ENCODE measurements around the gene BCL2L1. TPM values are rescaled to one million over a fixed set of nuclear protein-coding genes. Genes with fewer than 3 reads are reported as not detected.

BCL2L1 gene
- total RNA-seq, 6 donors from 2014 or later: 131 to 245 (median 182) TPM

DNA sequence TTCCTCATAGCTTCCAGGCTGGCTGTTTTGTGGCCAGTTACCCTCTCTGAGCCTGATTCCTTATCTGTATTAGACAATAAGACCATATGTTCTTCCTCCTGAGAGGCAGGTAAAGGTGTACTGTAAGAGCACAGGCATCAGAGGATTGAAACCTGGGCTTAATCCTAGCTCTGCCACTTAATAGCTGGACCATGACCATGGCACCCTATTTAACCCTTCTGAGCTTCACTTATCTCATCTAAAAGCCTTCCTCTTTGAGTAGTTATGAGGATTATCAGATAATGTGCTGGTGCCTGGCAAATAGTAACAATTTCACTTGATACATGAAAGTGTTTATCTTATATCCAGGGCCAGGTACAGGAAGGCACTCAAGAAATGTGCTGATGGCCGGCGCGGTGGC is 34.9 kb downstream of the BCL2L1 start:
- no peaks in the 10 kb centered on the region for H3K9me3 ChIP-seq
- 100% methylated on average over 3 of the region's 3 CpGs; no CpG with 5 or more reads in 1 of the 2 donors for WGBS, 2 donors
- no peaks in the 10 kb centered on the region for H3K27me3 ChIP-seq
- H3K4me3 ChIP-seq: no peak overlapping the region
- no peak for TF ChIP-seq POLR2AphosphoS5 (IDR thresholded peaks at IDR 0.05)
- no peak for TF ChIP-seq POLR2A (IDR thresholded peaks at IDR 0.05)
- TF ChIP-seq, protein P1, sequence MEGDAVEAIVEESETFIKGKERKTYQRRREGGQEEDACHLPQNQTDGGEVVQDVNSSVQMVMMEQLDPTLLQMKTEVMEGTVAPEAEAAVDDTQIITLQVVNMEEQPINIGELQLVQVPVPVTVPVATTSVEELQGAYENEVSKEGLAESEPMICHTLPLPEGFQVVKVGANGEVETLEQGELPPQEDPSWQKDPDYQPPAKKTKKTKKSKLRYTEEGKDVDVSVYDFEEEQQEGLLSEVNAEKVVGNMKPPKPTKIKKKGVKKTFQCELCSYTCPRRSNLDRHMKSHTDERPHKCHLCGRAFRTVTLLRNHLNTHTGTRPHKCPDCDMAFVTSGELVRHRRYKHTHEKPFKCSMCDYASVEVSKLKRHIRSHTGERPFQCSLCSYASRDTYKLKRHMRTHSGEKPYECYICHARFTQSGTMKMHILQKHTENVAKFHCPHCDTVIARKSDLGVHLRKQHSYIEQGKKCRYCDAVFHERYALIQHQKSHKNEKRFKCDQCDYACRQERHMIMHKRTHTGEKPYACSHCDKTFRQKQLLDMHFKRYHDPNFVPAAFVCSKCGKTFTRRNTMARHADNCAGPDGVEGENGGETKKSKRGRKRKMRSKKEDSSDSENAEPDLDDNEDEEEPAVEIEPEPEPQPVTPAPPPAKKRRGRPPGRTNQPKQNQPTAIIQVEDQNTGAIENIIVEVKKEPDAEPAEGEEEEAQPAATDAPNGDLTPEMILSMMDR (IDR thresholded peaks at IDR 0.05): no peak
- no peak for TF ChIP-seq EP300 (IDR thresholded peaks at IDR 0.05)
- H3K36me3 ChIP-seq: peaks cover 0 to 79% (median 21%) of the 10 kb centered on the region in 4 donors
- peaks cover 24 to 65% (median 46%) of the 10 kb centered on the region in 4 donors for H3K4me1 ChIP-seq
- DNase-seq (no peak), ATAC-seq (ENCODE audit: low FRiP score in 2 of 2) (no peak)
- no peak overlapping the region for H3K27ac ChIP-seq

DNA sequence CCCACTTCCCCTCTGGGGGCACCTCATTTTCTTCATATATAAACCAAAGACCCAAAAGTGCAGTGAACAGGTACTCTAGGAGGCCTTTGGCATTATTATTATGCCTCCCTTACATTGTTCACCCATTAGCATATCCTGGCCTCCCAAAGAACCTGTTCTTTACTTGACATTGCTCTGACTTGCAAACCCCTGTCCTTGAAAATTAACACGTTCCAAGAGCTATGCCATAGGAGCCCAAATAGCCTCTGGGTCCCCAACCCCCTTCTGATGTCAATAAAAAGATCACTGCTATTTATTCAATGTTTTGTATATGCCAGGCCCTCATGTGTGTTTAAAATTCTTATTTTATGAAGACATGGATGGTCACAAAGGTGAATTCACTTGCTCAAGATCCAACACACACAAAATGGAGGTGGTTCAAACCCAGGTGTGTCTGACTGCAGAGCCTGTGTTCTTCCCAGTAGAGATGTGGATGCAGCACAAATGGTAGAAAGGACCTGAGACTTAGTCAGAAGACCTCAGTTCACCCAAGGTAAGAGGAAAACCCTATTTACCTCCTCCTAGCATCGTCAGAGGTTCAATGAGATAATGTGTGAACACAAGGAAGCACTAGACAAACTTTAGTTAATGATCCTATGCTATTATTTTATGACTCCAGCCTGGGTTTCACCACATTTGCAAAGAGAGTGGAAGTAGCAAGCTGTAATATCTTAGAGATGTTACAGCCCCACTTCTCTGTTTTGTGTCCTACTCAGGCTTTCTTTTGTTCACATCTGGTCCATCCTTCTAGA is 36.6 kb downstream of the BCL2L1 start:
- H3K4me1 ChIP-seq: peaks cover 31 to 65% (median 48%) of the 10 kb centered on the region in 4 donors
- no peaks in the 10 kb centered on the region for H3K27me3 ChIP-seq
- peak overlapping the region in 3 of 4 donors; percentile 21 to 68 (median 25) for H3K27ac ChIP-seq
- H3K36me3 ChIP-seq: peaks cover 0 to 70% (median 20%) of the 10 kb centered on the region in 4 donors
- TF ChIP-seq POLR2AphosphoS5 (IDR thresholded peaks at IDR 0.05) (no peak), POLR2A (IDR thresholded peaks at IDR 0.05) (no peak), EP300 (IDR thresholded peaks at IDR 0.05) (no peak)
- TF ChIP-seq, protein P1 (IDR thresholded peaks at IDR 0.05): no peak
- DNase-seq (no peak), ATAC-seq (ENCODE audit: low FRiP score in 2 of 2) (no peak)
- 84 to 88% methylated on average over 2 of the region's 2 CpGs for WGBS, 2 donors
- no peak overlapping the region for H3K4me3 ChIP-seq
- H3K9me3 ChIP-seq: no peaks in the 10 kb centered on the region

DNA sequence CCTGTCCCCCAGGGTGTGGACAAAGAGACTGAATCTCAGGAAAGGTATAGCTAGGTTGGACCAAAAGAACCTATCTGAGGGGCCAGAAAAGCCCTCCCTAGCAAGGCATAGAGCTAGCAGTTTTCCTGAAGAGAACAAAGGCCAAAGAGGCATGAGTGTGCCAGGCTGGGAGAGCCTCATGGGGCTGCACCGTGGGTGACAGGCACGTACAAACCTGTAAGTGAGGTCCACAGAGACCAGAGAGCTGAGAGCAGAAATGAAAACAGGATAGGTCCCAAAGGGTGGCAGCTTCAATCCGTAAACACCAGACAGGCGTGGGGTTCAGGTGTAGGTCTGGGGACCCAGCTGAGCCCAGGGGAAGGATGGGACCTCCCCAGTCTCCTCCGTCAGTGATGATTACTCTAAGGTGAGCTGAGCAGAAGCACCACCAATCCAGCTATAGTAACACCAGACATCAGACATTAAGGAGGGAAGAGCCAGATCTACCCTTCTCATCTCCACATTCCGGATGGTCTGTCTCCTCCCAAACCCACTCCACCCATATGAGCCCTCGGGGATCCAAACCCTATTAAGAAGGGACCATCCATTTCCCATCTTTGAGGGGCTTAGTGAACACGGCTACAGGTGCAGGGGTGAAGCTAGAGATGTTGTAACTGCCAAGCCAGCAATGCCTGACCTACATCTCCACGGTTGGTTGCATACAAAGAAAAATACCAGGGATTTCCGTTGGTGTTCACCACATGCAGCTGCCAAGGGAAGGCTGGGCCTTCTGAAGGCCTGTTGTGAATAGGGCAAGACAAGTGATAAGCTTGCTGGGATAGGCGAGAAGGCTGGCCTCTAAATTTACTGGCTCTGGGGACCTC is 38.3 kb downstream of the BCL2L1 start:
- H3K27me3 ChIP-seq: no peaks in the 10 kb centered on the region
- TF ChIP-seq, protein P1 (IDR thresholded peaks at IDR 0.05): no peak
- TF ChIP-seq EP300 (IDR thresholded peaks at IDR 0.05): no peak
- TF ChIP-seq POLR2AphosphoS5 (IDR thresholded peaks at IDR 0.05): no peak
- peak overlapping the region in 2 of 4 donors; percentile 37 to 68 for H3K27ac ChIP-seq
- DNase-seq (no peak), ATAC-seq (ENCODE audit: low FRiP score in 2 of 2) (no peak)
- WGBS, 2 donors: 77 to 81% methylated on average over 11 of the region's 11 CpGs
- no peak overlapping the region for H3K4me3 ChIP-seq
- peaks cover 0 to 74% (median 15%) of the 10 kb centered on the region in 4 donors for H3K36me3 ChIP-seq
- peaks cover 44 to 66% (median 58%) of the 10 kb centered on the region in 4 donors for H3K4me1 ChIP-seq
- H3K9me3 ChIP-seq: no peaks in the 10 kb centered on the region

DNA sequence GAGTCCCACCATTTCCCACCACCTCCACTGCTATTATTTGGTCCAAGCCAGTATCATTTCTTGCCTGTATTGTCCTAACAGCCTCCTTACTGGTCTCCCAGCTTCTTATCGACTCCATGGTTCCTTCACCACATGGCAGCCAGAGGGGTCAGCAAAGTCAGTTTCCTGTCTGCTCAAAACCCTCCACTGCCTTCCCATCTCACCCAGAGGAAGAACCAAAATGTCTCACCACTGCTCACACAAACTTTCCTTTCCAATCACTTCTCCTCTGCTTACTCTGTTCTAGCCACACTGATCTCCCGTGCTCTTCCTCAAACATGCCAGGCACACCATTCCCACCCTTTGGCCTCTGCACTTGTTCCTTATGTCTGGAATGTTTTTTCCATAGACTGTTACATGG is 39.7 kb downstream of the BCL2L1 start:
- ATAC-seq (ENCODE audit: low FRiP score in 2 of 2) (no peak), DNase-seq (no peak)
- no peak for TF ChIP-seq POLR2AphosphoS5 (IDR thresholded peaks at IDR 0.05)
- no peak for TF ChIP-seq POLR2A (IDR thresholded peaks at IDR 0.05)
- H3K27ac ChIP-seq: peak overlapping the region in 2 of 4 donors; percentile 45 to 48
- H3K4me1 ChIP-seq: peaks cover 57 to 80% (median 72%) of the 10 kb centered on the region in 4 donors
- no peak overlapping the region for H3K4me3 ChIP-seq
- H3K9me3 ChIP-seq: no peaks in the 10 kb centered on the region
- H3K36me3 ChIP-seq: peaks cover 0 to 70% (median 21%) of the 10 kb centered on the region in 4 donors
- H3K27me3 ChIP-seq: no peaks in the 10 kb centered on the region
- 65 to 72% methylated on average over 2 of the region's 2 CpGs for whole genome bisulfite sequencing, 2 donors

DNA sequence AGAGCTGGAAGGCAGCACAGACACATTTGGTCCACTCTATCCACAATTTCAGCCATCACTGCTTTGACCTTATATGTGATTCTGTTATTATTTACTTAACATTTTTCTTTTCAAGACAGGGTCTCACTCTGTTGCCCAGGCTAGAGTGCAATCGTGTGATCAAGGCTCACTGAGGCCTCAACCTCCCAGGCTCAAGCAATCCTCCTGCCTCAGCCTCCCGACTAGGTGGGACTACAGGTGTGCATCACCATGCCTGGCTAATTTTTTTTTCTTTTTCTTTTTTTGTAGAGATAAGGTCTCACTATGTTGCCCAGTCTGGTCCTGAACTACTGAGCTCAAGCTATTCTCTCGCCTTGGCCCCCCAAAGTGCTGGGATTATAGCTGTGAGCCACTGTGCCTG is 40.3 kb downstream of the BCL2L1 start:
- Histone ChIP-seq H3K4me3 (no peak overlapping the region), H3K27me3 (no peaks in the 10 kb centered on the region), H3K9me3 (no peaks in the 10 kb centered on the region), H3K36me3 (peaks cover 0 to 71% (median 22%) of the 10 kb centered on the region in 4 donors), H3K4me1 (peaks cover 62 to 84% (median 76%) of the 10 kb centered on the region in 4 donors), H3K27ac (peak overlapping the region in 2 of 4 donors; percentile 45 to 48)
- DNase-seq (no peak), ATAC-seq (ENCODE audit: low FRiP score in 2 of 2) (no peak)
- WGBS, 2 donors: 94% methylated on average over 3 of the region's 3 CpGs
- TF ChIP-seq, protein P1 (IDR thresholded peaks at IDR 0.05): no peak
- TF ChIP-seq EP300 (IDR thresholded peaks at IDR 0.05): no peak
- no peak for TF ChIP-seq POLR2AphosphoS5 (IDR thresholded peaks at IDR 0.05)
- TF ChIP-seq POLR2A (IDR thresholded peaks at IDR 0.05): no peak

Measured in upper lobe of left lung (tissue), 6 donors.